22Rv1 (cell line): Measurements from ENCODE around the gene COL18A1.

Experiments
- H3K27ac ChIP-seq: fragments of 450-650 bp; 2 replicates; pipeline ENCODE4 v1.5.1; 2017
- ZFX ChIP-seq: fragments of 450-650 bp; IDR thresholded peaks from 2 replicates; pipeline ENCODE4 v1.6.1; 2017; ENCODE audit warnings: antibody characterized with exemption, borderline replicate concordance
- TF ChIP-seq, protein P1 (sequence below): fragments of 450-650 bp; IDR thresholded peaks from 2 replicates; pipeline ENCODE4 v1.5.1; 2017; ENCODE audit warnings: mild to moderate bottlenecking

Gene COL18A1

GRCh38 chr21:45491623-45492022 lies 86.7 kb downstream of the COL18A1 start:
- no peak overlapping the region for H3K27ac ChIP-seq
- TF ChIP-seq, protein P1, sequence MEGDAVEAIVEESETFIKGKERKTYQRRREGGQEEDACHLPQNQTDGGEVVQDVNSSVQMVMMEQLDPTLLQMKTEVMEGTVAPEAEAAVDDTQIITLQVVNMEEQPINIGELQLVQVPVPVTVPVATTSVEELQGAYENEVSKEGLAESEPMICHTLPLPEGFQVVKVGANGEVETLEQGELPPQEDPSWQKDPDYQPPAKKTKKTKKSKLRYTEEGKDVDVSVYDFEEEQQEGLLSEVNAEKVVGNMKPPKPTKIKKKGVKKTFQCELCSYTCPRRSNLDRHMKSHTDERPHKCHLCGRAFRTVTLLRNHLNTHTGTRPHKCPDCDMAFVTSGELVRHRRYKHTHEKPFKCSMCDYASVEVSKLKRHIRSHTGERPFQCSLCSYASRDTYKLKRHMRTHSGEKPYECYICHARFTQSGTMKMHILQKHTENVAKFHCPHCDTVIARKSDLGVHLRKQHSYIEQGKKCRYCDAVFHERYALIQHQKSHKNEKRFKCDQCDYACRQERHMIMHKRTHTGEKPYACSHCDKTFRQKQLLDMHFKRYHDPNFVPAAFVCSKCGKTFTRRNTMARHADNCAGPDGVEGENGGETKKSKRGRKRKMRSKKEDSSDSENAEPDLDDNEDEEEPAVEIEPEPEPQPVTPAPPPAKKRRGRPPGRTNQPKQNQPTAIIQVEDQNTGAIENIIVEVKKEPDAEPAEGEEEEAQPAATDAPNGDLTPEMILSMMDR: no peak
- no peak for TF ChIP-seq ZFX

DNA sequence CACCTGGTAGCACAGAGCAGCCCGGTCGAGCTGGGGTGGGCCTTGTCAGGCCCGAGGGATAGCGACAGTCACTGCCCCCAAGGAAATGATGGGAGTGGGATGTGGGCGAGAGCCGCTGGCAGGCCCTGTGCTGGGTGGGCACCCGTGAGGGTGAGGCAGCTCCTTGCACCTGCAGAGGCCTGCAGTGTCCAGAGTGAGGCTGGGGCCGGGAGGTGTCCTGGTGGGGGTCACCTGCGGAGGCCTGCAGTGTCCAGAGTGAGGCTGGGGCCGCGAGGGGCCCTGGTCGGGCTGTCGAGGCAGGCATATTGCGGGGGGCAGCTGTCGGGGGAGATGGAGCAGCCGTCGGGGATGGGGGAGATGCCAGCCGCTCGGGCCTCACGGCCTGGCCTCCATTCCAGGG lies 87.8 kb downstream of the COL18A1 start:
- H3K27ac ChIP-seq: no peak overlapping the region
- no peak for TF ChIP-seq ZFX
- TF ChIP-seq, protein P1: no peak

- H3K27ac ChIP-seq: no peak overlapping the region
- TF ChIP-seq, protein P1: no peak
- TF ChIP-seq ZFX: no peak
These were observed 88.5 kb downstream of the COL18A1 start for GRCh38 chr21:45493401-45494001.

DNA sequence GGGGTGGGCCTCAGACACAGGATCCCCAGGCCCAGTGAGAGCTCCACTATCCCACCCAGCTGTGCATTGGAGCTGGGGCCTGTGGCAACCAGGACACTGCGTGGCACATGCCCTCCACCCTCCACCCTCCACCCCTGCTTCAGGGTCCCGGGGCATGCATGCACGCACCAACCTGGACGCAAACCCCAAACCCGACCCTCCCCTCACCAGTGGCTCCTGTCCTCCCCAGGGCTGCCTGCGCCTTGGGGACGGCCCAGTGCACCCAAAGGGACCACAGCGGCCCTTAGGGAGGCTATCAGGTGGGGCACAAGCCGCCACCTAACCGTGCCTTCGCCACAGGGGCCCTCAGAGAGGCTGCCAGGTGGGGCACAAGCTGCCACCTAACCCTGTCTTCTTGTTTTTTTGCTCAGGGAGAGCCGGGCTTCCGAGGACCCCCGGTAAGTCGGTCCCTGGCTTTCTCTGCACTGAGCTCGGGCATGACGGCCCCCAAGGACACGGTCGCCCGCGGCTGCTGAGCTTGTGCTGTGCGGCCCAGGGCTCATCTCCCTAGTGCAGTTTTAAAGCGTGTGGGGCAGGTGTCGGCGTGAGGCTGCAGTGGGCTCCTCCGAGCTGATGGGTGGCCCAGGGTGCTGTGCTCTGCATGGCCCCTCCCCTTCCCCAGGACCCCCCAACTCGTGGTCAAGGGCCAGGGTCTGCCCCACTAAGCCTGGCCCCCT lies 89.3 kb downstream of the COL18A1 start:
- no peak overlapping the region for H3K27ac ChIP-seq
- TF ChIP-seq ZFX: no peak
- TF ChIP-seq, protein P1: no peak

- H3K27ac ChIP-seq: no peak overlapping the region
- no peak for TF ChIP-seq ZFX
- TF ChIP-seq, protein P1: no peak
These were observed 90.1 kb downstream of the COL18A1 start for GRCh38 chr21:45494851-45495680.

DNA sequence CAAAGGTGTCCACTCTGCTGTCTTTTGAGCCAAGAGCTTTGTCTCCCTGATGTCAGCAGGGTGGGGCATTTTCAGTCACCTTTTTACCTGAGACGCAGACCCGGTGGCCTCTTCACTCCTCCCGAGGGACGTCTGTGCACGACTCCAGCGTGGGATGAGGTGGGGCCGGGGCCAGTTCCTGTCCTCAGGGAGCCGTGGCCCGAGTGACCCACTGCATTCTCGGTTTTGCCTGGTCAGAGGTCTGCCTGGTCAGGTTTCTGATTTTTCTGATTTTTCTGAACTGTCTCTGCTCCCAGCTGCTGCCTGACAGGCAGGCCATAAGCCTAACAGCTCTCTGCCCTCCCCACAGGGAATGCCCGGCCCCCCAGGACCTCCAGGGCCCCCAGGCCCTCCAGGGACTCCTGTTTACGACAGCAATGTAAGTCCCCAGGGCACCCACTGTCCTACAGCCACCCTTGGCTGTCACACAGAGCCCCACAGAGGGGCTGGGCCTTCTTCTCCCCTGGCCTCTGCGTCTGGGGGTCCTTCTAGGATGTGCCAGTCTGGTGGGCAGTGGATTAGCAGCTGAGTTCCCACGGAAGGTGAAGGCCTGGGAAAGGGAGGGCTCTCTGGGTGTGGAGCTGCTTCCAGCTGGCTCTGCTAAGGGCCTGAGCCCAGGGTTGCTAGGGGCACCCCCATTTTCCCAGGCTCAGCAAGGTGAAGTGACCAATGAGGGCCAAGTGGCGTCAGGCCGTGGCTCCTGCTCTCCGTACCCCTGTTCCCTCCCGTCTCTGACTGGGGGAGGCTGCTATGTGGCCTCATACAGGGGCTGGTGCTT lies 91.4 kb downstream of the COL18A1 start:
- TF ChIP-seq, protein P1: no peak
- no peak overlapping the region for H3K27ac ChIP-seq
